ENCODE results near the gene DLG2.

GRCh38 chr11:85137597-85137996, 489.5 kb downstream of the DLG2 start:
- TF ChIP-seq, protein P1, sequence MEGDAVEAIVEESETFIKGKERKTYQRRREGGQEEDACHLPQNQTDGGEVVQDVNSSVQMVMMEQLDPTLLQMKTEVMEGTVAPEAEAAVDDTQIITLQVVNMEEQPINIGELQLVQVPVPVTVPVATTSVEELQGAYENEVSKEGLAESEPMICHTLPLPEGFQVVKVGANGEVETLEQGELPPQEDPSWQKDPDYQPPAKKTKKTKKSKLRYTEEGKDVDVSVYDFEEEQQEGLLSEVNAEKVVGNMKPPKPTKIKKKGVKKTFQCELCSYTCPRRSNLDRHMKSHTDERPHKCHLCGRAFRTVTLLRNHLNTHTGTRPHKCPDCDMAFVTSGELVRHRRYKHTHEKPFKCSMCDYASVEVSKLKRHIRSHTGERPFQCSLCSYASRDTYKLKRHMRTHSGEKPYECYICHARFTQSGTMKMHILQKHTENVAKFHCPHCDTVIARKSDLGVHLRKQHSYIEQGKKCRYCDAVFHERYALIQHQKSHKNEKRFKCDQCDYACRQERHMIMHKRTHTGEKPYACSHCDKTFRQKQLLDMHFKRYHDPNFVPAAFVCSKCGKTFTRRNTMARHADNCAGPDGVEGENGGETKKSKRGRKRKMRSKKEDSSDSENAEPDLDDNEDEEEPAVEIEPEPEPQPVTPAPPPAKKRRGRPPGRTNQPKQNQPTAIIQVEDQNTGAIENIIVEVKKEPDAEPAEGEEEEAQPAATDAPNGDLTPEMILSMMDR (IDR thresholded peaks at IDR 0.05; ENCODE audit: low read depth, low read length, poor library complexity, severe bottlenecking), result no peak
- no peak for TF ChIP-seq EZH2phosphoT487 (IDR thresholded peaks at IDR 0.05; ENCODE audit: borderline replicate concordance, low read length)

Data from DOHH2 (cell line).